Measurements from ENCODE around the gene MYLK.

MYLK gene

GRCh38 chr3:123629747-123630047 lies 254.4 kb downstream of the MYLK start:
- peaks cover 26 to 41% of the 10 kb centered on the region in 2 donors for H3K36me3 ChIP-seq (replicated peaks in 1 of 2; ENCODE audit: control insufficient read depth in 2 of 2, insufficient read depth in 2 of 2, low read length in 2 of 2)
- H2BK5ac ChIP-seq (ENCODE audit: low read length), result no peak overlapping the region
- DNase-seq (ENCODE audit: low spot score), result no peak
- no peak overlapping the region for H3K18ac ChIP-seq (ENCODE audit: low read length)
- H4K91ac ChIP-seq (ENCODE audit: low read depth, low read length, poor library complexity), result no peak overlapping the region
- no peak overlapping the region for H3K27ac ChIP-seq (replicated peaks; ENCODE audit: low read length)
- no peak overlapping the region for H3K9ac ChIP-seq (ENCODE audit: low read depth, low read length, poor library complexity)
- H3K27me3 ChIP-seq (ENCODE audit: control insufficient read depth in 3 of 3, insufficient read depth in 3 of 3, low read depth in 1 of 3, low read length in 3 of 3), result no peaks in the 10 kb centered on the region
- no peak overlapping the region for H3K4me2 ChIP-seq (ENCODE audit: insufficient read depth, low read length, poor library complexity, severe bottlenecking)
- no CpG with 5 or more reads among the region's 4 CpGs for WGBS, 2 donors (ENCODE audit: extremely low coverage in 2 of 2, insufficient read length in 2 of 2, insufficient replicate concordance in 1 of 2)
- H2BK12ac ChIP-seq (ENCODE audit: low read length), result no peak overlapping the region
- peaks cover 2% of the 10 kb centered on the region for H3K79me1 ChIP-seq (ENCODE audit: low read depth, low read length)
- H3K4ac ChIP-seq (ENCODE audit: low read length), result no peak overlapping the region
- peaks cover 0 to 4% of the 10 kb centered on the region in 2 donors for H3K9me3 ChIP-seq (replicated peaks in 1 of 2; ENCODE audit: control insufficient read depth in 2 of 2, insufficient read depth in 1 of 2, low read depth in 1 of 2, low read length in 2 of 2)
- H2BK15ac ChIP-seq (ENCODE audit: low read length), result no peak overlapping the region
- no peak overlapping the region for H2AFZ ChIP-seq (ENCODE audit: low read length)
- H2BK120ac ChIP-seq (ENCODE audit: low read depth, low read length), result no peak overlapping the region
- no peak overlapping the region for H4K8ac ChIP-seq (ENCODE audit: low read depth, low read length)
- H3K4me3 ChIP-seq (ENCODE audit: low read length in 2 of 2), result no peak overlapping the region
- no peak overlapping the region for H3K23ac ChIP-seq (ENCODE audit: low read depth, low read length, poor library complexity)
- no peak overlapping the region for H3K14ac ChIP-seq (ENCODE audit: low read length)
- H3K4me1 ChIP-seq (ENCODE audit: control insufficient read depth in 2 of 2, insufficient read depth in 1 of 2, low read depth in 1 of 2, low read length in 2 of 2), result peaks cover 12 to 20% of the 10 kb centered on the region in 2 donors
- no peak overlapping the region for H2AK5ac ChIP-seq (ENCODE audit: low read depth, low read length)

DNA sequence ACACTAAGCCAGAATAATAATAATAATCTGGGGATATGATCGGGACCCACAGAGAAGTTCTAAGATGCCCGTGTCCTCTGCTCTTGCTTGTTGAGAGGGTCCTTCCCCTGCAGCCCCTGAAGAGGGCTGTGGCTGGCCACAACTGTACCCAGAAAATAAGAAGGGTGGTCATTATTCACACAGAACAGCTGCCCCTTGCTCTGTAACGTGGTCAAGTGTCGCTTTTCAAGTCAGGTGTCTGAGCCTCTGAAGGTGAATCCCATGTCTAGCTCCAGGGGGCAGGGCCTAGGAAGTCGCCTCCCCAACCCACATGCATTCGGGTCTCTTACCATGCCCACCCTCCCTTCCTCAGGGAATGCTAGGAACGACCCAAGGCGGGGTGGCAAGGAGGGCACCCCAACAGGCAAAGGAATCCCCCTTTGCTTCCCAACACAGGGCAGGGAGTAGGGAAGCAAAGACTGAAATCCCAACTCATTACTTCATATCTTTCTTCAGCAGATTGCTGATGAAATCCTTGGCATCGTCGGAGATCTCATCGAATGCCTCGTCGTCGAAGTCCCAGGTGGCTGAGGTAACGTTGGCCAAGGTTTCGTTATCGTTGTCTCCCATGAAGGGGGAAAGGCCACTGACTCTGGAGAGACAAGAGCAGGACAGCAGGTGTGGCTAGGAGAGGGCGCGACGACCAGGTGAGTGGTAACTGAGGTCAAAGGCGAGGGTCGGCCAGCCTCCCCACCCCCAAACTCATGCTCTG lies 255.0 kb downstream of the MYLK start:
- peaks cover 2% of the 10 kb centered on the region for H3K79me1 ChIP-seq (ENCODE audit: low read depth, low read length)
- no peak overlapping the region for H3K4me3 ChIP-seq (ENCODE audit: low read length in 2 of 2)
- WGBS, 2 donors (ENCODE audit: extremely low coverage in 2 of 2, insufficient read length in 2 of 2, insufficient replicate concordance in 1 of 2), result no CpG with 5 or more reads among the region's 22 CpGs
- no peak overlapping the region for H3K23ac ChIP-seq (ENCODE audit: low read depth, low read length, poor library complexity)
- H3K9me3 ChIP-seq (replicated peaks in 1 of 2; ENCODE audit: control insufficient read depth in 2 of 2, insufficient read depth in 1 of 2, low read depth in 1 of 2, low read length in 2 of 2), result peaks cover 0 to 4% of the 10 kb centered on the region in 2 donors
- H3K4me2 ChIP-seq (ENCODE audit: insufficient read depth, low read length, poor library complexity, severe bottlenecking), result no peak overlapping the region
- H2AK5ac ChIP-seq (ENCODE audit: low read depth, low read length), result no peak overlapping the region
- no peak overlapping the region for H2BK15ac ChIP-seq (ENCODE audit: low read length)
- no peak overlapping the region for H2BK120ac ChIP-seq (ENCODE audit: low read depth, low read length)
- H2AFZ ChIP-seq (ENCODE audit: low read length), result no peak overlapping the region
- peaks cover 7 to 15% of the 10 kb centered on the region in 2 donors for H3K4me1 ChIP-seq (ENCODE audit: control insufficient read depth in 2 of 2, insufficient read depth in 1 of 2, low read depth in 1 of 2, low read length in 2 of 2)
- H3K14ac ChIP-seq (ENCODE audit: low read length), result no peak overlapping the region
- no peak overlapping the region for H4K91ac ChIP-seq (ENCODE audit: low read depth, low read length, poor library complexity)
- no peak overlapping the region for H3K27ac ChIP-seq (replicated peaks; ENCODE audit: low read length)
- DNase-seq (ENCODE audit: low spot score), result no peak
- H3K18ac ChIP-seq (ENCODE audit: low read length), result no peak overlapping the region
- no peaks in the 10 kb centered on the region for H3K27me3 ChIP-seq (ENCODE audit: control insufficient read depth in 3 of 3, insufficient read depth in 3 of 3, low read depth in 1 of 3, low read length in 3 of 3)
- H2BK5ac ChIP-seq (ENCODE audit: low read length), result no peak overlapping the region
- no peak overlapping the region for H4K8ac ChIP-seq (ENCODE audit: low read depth, low read length)
- no peak overlapping the region for H3K9ac ChIP-seq (ENCODE audit: low read depth, low read length, poor library complexity)
- no peak overlapping the region for H3K4ac ChIP-seq (ENCODE audit: low read length)
- peaks cover 27 to 45% of the 10 kb centered on the region in 2 donors for H3K36me3 ChIP-seq (replicated peaks in 1 of 2; ENCODE audit: control insufficient read depth in 2 of 2, insufficient read depth in 2 of 2, low read length in 2 of 2)
- H2BK12ac ChIP-seq (ENCODE audit: low read length), result no peak overlapping the region

- Histone ChIP-seq H3K79me1 (ENCODE audit: low read depth, low read length) (no peaks in the 10 kb centered on the region), H4K91ac (ENCODE audit: low read depth, low read length, poor library complexity) (no peak overlapping the region), H3K4ac (ENCODE audit: low read length) (no peak overlapping the region), H2AK5ac (ENCODE audit: low read depth, low read length) (no peak overlapping the region), H3K23ac (ENCODE audit: low read depth, low read length, poor library complexity) (no peak overlapping the region), H3K9me3 (replicated peaks in 1 of 2; ENCODE audit: control insufficient read depth in 2 of 2, insufficient read depth in 1 of 2, low read depth in 1 of 2, low read length in 2 of 2) (peaks cover 0 to 4% of the 10 kb centered on the region in 2 donors), H3K36me3 (replicated peaks in 1 of 2; ENCODE audit: control insufficient read depth in 2 of 2, insufficient read depth in 2 of 2, low read length in 2 of 2) (peaks cover 27 to 43% of the 10 kb centered on the region in 2 donors), H2BK120ac (ENCODE audit: low read depth, low read length) (no peak overlapping the region), H3K4me2 (ENCODE audit: insufficient read depth, low read length, poor library complexity, severe bottlenecking) (no peak overlapping the region), H3K27me3 (ENCODE audit: control insufficient read depth in 3 of 3, insufficient read depth in 3 of 3, low read depth in 1 of 3, low read length in 3 of 3) (no peaks in the 10 kb centered on the region), H3K4me1 (ENCODE audit: control insufficient read depth in 2 of 2, insufficient read depth in 1 of 2, low read depth in 1 of 2, low read length in 2 of 2) (peaks cover 6 to 11% of the 10 kb centered on the region in 2 donors), H3K18ac (ENCODE audit: low read length) (no peak overlapping the region), H2BK15ac (ENCODE audit: low read length) (no peak overlapping the region), H3K27ac (replicated peaks; ENCODE audit: low read length) (no peak overlapping the region), H3K9ac (ENCODE audit: low read depth, low read length, poor library complexity) (no peak overlapping the region), H2BK12ac (ENCODE audit: low read length) (no peak overlapping the region), H3K4me3 (ENCODE audit: low read length in 2 of 2) (no peak overlapping the region), H2AFZ (ENCODE audit: low read length) (no peak overlapping the region), H3K14ac (ENCODE audit: low read length) (no peak overlapping the region), H4K8ac (ENCODE audit: low read depth, low read length) (no peak overlapping the region), H2BK5ac (ENCODE audit: low read length) (no peak overlapping the region)
- no CpG with 5 or more reads among the region's 6 CpGs for WGBS, 2 donors (ENCODE audit: extremely low coverage in 2 of 2, insufficient read length in 2 of 2, insufficient replicate concordance in 1 of 2)
- no peak for DNase-seq (ENCODE audit: low spot score)
These were observed 256.2 kb downstream of the MYLK start for GRCh38 chr3:123627673-123628670.

DNA sequence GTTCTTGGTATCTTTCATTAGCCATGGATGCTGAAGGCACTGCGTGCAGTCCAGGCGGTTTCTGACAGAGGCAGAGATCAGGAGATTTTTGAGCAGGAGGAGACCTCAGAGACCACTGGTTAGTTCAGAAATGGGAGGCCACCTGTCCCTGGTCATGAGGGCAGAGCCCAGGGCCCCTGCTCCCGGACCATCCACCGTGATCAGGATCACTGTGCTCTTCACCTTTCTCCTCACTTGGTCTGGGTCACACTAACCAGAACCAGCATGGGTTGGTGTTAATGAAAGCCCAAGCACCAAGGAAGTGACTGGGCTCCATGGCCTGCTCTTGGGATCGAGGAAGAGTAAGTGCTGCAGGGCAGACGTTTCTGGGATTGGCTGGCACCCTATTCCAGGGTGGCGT lies 257.3 kb downstream of the MYLK start:
- Histone ChIP-seq H2AK5ac (ENCODE audit: low read depth, low read length) (no peak overlapping the region), H3K4me3 (ENCODE audit: low read length in 2 of 2) (no peak overlapping the region), H3K36me3 (replicated peaks in 1 of 2; ENCODE audit: control insufficient read depth in 2 of 2, insufficient read depth in 2 of 2, low read length in 2 of 2) (peaks cover 27 to 43% of the 10 kb centered on the region in 2 donors), H3K27ac (replicated peaks; ENCODE audit: low read length) (no peak overlapping the region), H3K9me3 (replicated peaks in 1 of 2; ENCODE audit: control insufficient read depth in 2 of 2, insufficient read depth in 1 of 2, low read depth in 1 of 2, low read length in 2 of 2) (peaks cover 0 to 4% of the 10 kb centered on the region in 2 donors), H4K91ac (ENCODE audit: low read depth, low read length, poor library complexity) (no peak overlapping the region), H3K4ac (ENCODE audit: low read length) (no peak overlapping the region), H3K9ac (ENCODE audit: low read depth, low read length, poor library complexity) (no peak overlapping the region), H3K4me2 (ENCODE audit: insufficient read depth, low read length, poor library complexity, severe bottlenecking) (no peak overlapping the region), H2BK5ac (ENCODE audit: low read length) (no peak overlapping the region), H3K23ac (ENCODE audit: low read depth, low read length, poor library complexity) (no peak overlapping the region), H2BK15ac (ENCODE audit: low read length) (no peak overlapping the region), H2AFZ (ENCODE audit: low read length) (no peak overlapping the region), H3K4me1 (ENCODE audit: control insufficient read depth in 2 of 2, insufficient read depth in 1 of 2, low read depth in 1 of 2, low read length in 2 of 2) (peaks cover 0 to 2% of the 10 kb centered on the region in 2 donors), H3K27me3 (ENCODE audit: control insufficient read depth in 3 of 3, insufficient read depth in 3 of 3, low read depth in 1 of 3, low read length in 3 of 3) (no peaks in the 10 kb centered on the region), H3K79me1 (ENCODE audit: low read depth, low read length) (no peaks in the 10 kb centered on the region), H2BK120ac (ENCODE audit: low read depth, low read length) (no peak overlapping the region), H2BK12ac (ENCODE audit: low read length) (no peak overlapping the region), H3K14ac (ENCODE audit: low read length) (no peak overlapping the region), H4K8ac (ENCODE audit: low read depth, low read length) (no peak overlapping the region), H3K18ac (ENCODE audit: low read length) (no peak overlapping the region)
- DNase-seq (ENCODE audit: low spot score), result no peak
- no CpG with 5 or more reads among the region's 7 CpGs for WGBS, 2 donors (ENCODE audit: extremely low coverage in 2 of 2, insufficient read length in 2 of 2, insufficient replicate concordance in 1 of 2)

Measured in neuronal stem cell (in vitro differentiated cells).